Spleen (tissue), 7 donors: Measurements from ENCODE around the gene CLEC4M.

ENCODE experiments used
- POLR2A ChIP-seq, 3 donors: fragments of 450-650 bp; IDR thresholded peaks; one replicate each; pipeline ENCODE4 v1.5.1; 2017; ENCODE audit warnings: antibody characterized with exemption in 3 of 3, mild to moderate bottlenecking in 1 of 3
- POLR2AphosphoS5 ChIP-seq, 3 donors: sonication (generic); formaldehyde crosslinking; IDR thresholded peaks; one replicate each; pipeline ENCODE4 v1.5.1; 2017; ENCODE audit warnings: antibody characterized with exemption in 3 of 3
- TF ChIP-seq, protein P1 (sequence below), 11 experiments: fragments of 200-600 bp in 7 of 11; fragments of 450-650 bp in 4 of 11; sonication (generic) in 4 of 11; IDR thresholded peaks in 8 of 11; conservative IDR thresholded peaks in 3 of 11; 1 replicate in 7 of 11; 2 replicates in 4 of 11; pipeline versions ENCODE4 v1.4.0 to v1.8.0; 2016 to 2021; ENCODE audit warnings: antibody characterized with exemption in 11 of 11, inconsistent platforms in 4 of 11, mild to moderate bottlenecking in 1 of 11
- donor health status: DM: no; HTN: no; CAD: no; lungs with moderate emphysema.
- donor health status: DM: no; HTN: no; CAD: no.
- donor health status: DM: no; HTN: no; CAD: no.

DNA sequence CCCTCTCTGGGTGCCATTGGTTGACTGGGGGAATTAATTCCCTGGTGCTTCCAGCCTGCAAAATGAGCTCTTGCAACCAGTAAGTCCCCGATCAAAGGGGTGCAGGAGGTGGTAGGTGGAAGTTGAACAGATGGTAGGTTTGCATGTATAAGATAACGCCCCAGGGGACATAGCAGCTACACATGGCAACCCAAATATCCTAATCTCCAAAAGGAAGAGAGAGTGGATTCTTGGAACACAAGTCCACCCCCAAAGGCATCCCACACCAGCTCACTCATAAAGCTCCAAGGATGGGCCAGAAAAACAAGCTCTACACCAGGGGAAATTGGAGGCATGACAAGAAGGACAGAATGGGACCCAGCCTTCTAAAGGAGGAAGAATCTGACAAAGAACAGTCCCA is 20.5 kb upstream of the CLEC4M start:
- TF ChIP-seq, protein P1, sequence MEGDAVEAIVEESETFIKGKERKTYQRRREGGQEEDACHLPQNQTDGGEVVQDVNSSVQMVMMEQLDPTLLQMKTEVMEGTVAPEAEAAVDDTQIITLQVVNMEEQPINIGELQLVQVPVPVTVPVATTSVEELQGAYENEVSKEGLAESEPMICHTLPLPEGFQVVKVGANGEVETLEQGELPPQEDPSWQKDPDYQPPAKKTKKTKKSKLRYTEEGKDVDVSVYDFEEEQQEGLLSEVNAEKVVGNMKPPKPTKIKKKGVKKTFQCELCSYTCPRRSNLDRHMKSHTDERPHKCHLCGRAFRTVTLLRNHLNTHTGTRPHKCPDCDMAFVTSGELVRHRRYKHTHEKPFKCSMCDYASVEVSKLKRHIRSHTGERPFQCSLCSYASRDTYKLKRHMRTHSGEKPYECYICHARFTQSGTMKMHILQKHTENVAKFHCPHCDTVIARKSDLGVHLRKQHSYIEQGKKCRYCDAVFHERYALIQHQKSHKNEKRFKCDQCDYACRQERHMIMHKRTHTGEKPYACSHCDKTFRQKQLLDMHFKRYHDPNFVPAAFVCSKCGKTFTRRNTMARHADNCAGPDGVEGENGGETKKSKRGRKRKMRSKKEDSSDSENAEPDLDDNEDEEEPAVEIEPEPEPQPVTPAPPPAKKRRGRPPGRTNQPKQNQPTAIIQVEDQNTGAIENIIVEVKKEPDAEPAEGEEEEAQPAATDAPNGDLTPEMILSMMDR (IDR thresholded peaks at IDR 0.05 in 8 of 11, conservative IDR thresholded peaks at IDR 0.05 in 3 of 11): no peak
- TF ChIP-seq POLR2A (IDR thresholded peaks at IDR 0.05): no peak
- TF ChIP-seq POLR2AphosphoS5 (IDR thresholded peaks at IDR 0.05): no peak
